Glomerular visceral epithelial cell (primary cell): ENCODE measurements around the gene PSD2.

Experiments used
- DNase-seq: peaks from one replicate; pipeline ENCODE4 v3.0.0-alpha.2; 2016; ENCODE audit errors: extremely low spot score

PSD2 gene

GRCh38 chr5:139795074-139796001 lies at the start of gene PSD2:
PSD2 (plus strand) TSS chr5:139795808; CDS start chr5:139809441, 13,633 bp downstream.
- peak; percentile 15 for DNase-seq

DNA sequence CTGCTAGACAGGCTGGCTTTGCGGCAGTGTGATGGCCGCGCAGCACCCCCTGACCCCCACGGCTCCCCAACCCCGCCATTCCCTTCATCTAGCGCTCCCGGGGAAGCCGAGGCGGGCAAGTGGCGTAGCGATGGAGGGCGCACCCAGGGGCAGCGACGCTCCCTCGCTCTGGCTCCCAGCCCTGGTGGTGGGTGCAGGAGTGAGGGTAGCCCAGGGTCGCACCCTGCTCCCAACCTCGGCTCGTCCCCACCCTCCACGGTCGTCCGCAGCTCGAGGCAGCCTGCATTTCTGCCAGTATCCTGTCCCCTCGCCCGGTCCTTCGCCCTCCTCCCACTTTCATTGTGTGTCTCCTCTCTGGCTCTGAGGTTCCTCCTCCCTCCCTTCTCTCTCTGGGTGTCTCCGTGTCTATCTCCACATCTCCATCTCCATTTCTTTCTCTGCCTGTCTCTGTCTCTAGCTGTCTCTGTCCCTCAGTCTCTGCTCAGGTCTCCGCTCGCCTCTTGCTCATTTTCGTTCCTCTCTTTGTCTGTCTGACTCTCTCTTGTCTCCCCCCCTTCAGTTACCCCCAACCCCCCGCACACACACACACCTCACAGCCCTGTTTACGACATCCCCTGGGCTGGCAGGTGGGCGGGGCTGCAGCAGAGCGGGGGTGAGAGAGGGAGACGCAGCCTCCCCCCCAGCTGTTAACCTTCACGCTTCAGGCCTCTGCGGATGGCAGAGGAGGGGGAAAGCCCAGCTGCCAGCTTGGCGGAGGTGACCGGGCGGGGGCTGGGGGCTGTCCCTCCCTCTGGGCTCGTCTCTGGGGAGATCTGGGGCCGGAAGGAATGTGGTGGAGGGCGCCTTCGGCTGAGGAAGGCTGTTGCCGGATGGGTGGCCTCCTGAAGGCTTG lies 48.7 kb upstream of the PSD2 start:
- DNase-seq, result peak; percentile 94

GRCh38 chr5:139747583-139748504 lies 47.8 kb upstream of the PSD2 start:
- DNase-seq, result peak; percentile 91

GRCh38 chr5:139748505-139748826 lies 47.1 kb upstream of the PSD2 start:
- no peak for DNase-seq

DNA sequence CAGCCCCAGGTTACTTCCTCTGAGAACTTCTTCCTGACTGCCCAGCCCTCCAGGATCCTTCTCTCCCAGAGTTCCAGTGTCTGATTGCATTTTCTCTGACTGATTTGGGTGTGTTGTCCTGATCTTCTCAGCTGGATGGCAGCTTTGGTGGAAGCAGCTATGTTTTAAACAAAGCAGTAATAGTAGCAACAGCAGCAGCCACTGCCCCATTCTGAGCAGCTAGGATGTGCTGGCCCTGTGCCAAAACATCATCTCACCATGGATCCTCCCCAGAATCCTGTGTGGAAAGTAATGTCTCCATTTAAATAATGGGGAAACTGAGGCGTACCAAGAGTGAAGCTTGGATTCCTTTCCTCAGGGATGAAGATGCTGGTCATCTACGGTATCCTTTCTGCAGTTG lies 46.4 kb upstream of the PSD2 start:
- no peak for DNase-seq

GRCh38 chr5:139751236-139751635 lies 44.4 kb upstream of the PSD2 start:
- DNase-seq, result no peak

DNA sequence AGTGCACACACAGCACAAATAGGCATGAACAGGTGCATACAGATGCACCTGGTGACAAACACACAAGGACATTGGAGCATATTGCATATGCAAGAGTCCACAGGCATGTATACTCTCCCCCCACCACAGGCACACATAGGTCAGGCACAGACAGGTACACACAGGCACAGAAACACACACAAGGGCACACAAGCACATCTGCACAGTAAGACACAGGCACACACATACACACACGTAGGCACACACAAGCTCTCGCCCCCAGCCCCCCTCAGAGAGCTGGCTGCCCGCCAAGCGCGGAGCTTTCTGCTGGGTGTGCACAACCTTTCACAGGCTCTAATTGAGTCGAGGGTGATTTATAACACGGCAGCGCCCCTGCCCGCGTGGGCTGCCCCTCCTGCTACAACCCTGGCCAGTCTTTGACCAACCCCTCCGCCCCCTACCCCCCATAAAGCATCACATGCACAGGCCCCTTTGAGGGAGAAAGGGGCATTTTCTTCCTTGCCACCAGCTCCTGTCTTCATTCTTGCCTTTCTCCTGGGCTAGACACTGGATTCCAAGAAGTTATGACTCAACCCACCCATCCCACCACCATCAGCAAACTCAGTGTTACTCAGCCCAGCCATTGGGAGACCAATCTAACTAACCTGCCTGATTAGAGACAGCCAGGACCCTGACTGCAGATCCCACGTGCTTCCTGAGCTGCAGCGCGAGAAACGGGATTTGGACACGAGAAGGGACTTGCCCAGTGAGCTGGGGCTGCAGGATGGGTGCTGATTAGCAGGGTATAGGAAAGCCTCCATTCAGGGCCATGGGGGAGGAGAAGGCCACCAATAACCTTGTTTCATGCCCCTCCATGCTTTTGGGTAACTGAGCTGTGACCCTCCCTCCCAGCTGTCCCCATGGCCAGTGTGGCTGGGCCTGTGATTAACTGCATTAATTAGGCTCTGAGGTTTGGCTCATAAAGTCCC lies 42.8 kb upstream of the PSD2 start:
- peak; percentile 76 for DNase-seq

DNA sequence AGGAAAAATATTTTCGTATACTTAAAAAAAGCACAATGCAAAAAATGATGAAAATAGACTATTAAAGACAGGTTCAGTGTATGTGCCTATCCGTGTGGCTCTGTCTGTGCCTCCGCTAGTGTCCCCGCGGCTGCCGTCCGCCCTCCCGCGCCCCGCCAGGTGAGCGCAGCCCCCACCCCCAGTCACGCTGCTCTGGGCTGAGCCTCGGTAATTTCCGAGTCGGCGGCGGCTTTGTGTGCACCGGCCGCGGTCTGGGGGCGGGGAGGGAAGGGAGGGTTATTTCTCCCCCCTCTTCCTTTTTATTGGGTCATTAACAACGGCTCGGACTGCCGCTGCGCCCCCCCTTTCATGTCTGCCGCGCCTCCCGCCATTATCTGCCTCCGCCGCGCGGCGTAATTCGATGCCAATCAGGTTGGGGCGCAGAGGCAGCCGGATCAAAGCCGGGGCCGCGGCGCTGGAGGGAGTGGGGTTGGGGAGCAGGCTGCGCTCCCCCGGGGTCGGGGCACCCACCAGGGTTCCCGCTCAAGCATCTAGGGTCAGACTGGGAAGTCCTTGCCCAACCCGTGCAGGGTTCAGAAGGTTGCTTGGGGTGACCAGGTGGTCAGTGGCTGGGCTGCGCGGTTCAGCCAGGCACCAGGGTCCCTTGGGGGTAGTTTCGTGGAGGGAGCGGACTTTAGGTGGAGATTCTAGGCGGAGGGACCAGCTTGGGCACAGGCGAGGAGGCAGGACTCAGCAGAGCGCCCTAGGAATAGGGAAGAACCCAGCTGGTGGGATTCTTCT lies 39.5 kb upstream of the PSD2 start:
- no peak for DNase-seq

- no peak for DNase-seq
These were observed 38.6 kb upstream of the PSD2 start for GRCh38 chr5:139756971-139757370.

DNA sequence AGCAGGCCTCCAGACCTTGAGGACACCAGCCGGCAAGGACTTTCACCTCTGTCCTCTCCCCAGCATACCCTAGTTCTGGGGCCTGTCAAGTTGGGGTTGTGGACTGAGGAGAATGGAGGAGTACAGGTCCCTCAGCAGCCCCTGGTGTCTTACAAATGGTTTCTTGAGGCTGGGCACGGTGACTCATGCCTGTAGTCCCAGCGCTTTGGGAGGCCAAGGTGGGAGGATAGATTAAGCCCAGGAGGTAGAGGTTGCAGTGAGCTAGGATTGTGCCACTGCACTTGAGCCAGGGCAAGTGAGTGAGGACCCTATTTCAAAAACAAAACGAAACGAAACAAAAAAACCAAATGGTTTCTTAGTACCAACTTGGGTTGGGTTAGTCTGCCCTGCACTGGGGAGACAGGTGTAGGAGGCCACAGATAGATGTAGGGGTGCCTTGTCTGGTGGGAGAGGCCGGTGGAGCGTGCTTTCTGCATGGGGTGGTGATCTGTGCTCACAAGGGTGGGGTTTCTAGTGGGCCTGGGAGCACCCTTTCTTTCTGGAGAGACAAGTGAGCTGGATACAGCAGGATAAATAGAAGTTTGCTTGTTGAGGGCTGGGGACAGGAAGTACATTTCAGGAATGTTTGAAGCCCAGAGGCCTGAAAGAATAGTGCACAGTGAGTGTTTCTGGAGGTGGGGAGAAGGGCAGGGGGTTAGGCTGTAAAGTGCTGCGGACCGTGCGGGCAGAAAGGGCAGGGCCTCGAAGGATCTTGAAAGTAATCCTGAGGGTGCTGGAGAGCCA lies 37.7 kb upstream of the PSD2 start:
- DNase-seq, result peak; percentile 34

- no peak for DNase-seq
These were observed 37.0 kb upstream of the PSD2 start for GRCh38 chr5:139758510-139759075.

GRCh38 chr5:139759219-139759721 lies 36.3 kb upstream of the PSD2 start:
- no peak for DNase-seq

DNA sequence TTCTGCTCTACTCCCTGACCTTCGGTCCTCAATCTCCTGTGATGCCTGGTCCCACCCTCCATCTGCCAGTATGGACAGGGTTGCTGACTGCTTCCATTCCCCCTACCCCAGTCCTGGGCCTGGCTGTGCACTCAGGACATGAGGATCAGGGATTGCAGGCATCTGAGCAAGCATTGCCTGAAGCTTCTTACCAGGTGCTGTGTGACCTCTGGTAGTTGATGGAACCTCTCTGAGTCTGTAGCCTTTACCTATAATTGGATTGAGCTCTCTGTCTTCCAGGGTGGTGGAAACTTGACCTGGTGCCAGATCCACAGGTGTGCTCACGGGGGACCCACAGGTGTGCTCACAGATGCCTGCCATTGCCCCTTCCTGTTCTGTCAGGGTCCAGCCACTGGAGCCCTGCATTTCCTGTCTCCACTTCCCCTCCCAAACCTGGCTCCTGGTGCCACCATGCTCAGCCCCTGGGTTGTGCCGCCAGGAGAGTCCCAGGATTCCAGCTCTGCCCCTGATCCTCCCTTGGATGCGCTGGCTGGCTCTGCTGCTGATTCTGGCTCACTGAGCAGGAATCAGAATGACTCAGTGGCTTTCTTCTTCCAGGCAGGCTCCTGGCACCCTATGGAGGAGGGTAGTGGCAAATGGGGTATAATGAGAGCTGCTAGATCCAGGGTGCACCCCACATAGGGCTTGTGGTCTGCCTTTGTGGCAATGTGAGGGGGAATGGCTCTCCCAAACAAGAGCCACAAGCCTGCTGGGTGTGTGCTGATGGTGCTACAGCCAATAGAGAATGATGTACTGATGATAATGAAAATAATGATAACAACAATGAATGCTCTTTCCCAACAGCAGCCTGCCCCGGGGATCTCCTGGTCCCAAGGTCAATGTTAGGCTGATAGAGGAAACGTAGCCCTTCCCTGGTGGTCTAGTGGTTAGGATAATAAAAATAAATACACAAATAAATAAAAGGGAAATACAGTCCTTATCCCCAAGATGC lies 35.2 kb upstream of the PSD2 start:
- peak; percentile 85 for DNase-seq

GRCh38 chr5:139761057-139761450 lies 34.6 kb upstream of the PSD2 start:
- DNase-seq, result no peak

GRCh38 chr5:139761501-139761900 lies 34.1 kb upstream of the PSD2 start:
- no peak for DNase-seq

DNA sequence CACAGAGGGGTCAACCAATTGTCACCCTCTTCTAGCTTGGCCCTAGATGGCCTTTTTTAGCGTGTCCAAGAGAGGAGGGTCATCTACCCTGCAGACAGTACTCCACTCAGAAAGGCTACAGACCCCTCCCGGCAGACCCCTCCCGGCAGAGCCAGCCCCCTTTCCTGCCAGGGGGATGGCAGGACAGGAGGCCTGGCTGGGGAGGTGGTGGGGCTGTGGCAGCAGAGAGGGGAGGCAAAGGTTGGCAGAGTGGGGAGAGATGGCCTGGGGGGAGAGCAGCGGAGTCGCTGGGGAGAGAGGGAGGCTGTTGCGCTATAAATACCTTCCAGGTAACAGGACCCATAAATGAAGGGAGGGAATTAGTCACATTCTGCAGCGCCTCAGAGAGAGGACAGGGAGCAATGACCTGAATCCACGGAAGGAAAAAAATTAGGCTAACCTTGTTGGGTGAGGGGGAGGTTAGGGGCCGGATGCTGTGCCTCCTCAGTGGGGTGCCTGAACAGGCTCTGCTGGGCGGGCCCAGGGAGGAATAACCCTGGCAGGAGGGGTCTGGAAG lies 32.9 kb upstream of the PSD2 start:
- DNase-seq, result no peak
